Calu3 (cell line): ENCODE measurements around the gene CYSTM1. TPM values are rescaled to one million over a fixed set of nuclear protein-coding genes. Genes with fewer than 3 reads are reported as not detected.

ENCODE experiments used
- BruUV-seq: library from RNA; stranded (reverse); fragments of 400-500 nt; replicated peaks from 2 replicates; lab custom pipeline; 2021; lab: Mats Ljungman, UMichigan
- CTCF ChIA-PET: fragments of 300-600 bp; sonication (Branson Sonifier 250); formaldehyde crosslinking; loops from one replicate; lab custom pipeline; 2022; ENCODE audit warnings: antibody characterized with exemption; lab: Charles Lee
- DNase-seq: peaks from one replicate; pipeline ENCODE4 v3.0.0; 2022
- H3K27ac Mint-ChIP-seq: one replicate; pipeline ENCODE4 v1.8.0; 2022; ENCODE audit warnings: mixed read lengths; ENCODE audit not compliant: unreplicated experiment
- H3K27me3 Mint-ChIP-seq: one replicate; pipeline ENCODE4 v1.8.0; 2022; ENCODE audit warnings: mixed read lengths; ENCODE audit not compliant: unreplicated experiment
- H3K36me3 Mint-ChIP-seq: one replicate; pipeline ENCODE4 v1.8.0; 2022; ENCODE audit warnings: mild to moderate bottlenecking, moderate library complexity, mixed read lengths; ENCODE audit not compliant: insufficient read depth, unreplicated experiment
- H3K4me1 Mint-ChIP-seq: one replicate; pipeline ENCODE4 v1.8.0; 2022; ENCODE audit warnings: mild to moderate bottlenecking, low read depth, mixed read lengths; ENCODE audit not compliant: unreplicated experiment
- H3K4me3 Mint-ChIP-seq: one replicate; pipeline ENCODE4 v1.8.0; 2022; ENCODE audit warnings: mild to moderate bottlenecking, low read depth, moderate library complexity, mixed read lengths; ENCODE audit not compliant: unreplicated experiment
- H3K9me3 Mint-ChIP-seq: one replicate; pipeline ENCODE4 v1.8.0; 2022; ENCODE audit warnings: low read depth, mixed read lengths; ENCODE audit not compliant: unreplicated experiment
- intact Hi-C: fragments of 100-400 bp; cut with micrococcal nuclease; formaldehyde crosslinking; loops from one replicate; pipeline ENCODE4 v1.10.0; 2022; ENCODE audit not compliant: unreplicated experiment
- total RNA-seq: library from RNA; stranded (reverse); gene quantifications from 2 replicates; pipeline ENCODE4 v1.2.3, GENCODE V29; 2022
- TF ChIP-seq, protein P1 (sequence below): fragments of 200-600 bp; IDR thresholded peaks from one replicate; pipeline ENCODE4 v1.8.0; 2022; ENCODE audit warnings: antibody characterized with exemption; ENCODE audit not compliant: unreplicated experiment

The CYSTM1 gene
- total RNA-seq, 1 experiment from 2014 or later = 198 TPM

DNA sequence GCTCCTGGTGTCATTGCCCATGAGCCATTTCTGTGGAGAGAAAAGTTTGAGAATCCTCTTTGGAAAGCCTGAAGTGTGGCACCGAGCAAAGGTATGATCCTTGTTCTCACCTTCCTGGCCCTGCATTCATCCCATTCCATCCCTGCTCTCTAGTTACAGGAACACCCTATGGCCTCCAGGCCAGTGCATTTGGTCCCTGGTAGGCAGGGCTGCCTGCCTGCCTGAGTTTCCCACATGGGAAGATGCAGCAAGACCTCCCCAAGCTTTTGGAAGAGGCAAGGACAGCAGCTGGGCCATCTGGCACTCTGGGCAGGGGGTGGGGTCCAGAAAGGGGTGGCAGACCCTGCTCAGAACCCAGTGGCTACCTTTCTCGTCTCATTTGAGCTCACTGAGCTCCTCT is 24.8 kb upstream of the CYSTM1 start:
- no TSS peak for BruUV-seq
- Mint-ChIP-seq H3K4me1 (peaks cover 15% of the 10 kb centered on the region), H3K4me3 (no peak overlapping the region), H3K36me3 (no peaks in the 10 kb centered on the region), H3K27me3 (peaks cover 20% of the 10 kb centered on the region), H3K27ac (no peak overlapping the region), H3K9me3 (no peaks in the 10 kb centered on the region)
- CTCF ChIA-PET = interaction anchor here (1.1 kb wide), 1 partner anchor 15 kb away, joined by 3 read pairs; no protein-coding TSS in a partner anchor
- intact Hi-C loops = no loop called here
- TF ChIP-seq, protein P1, sequence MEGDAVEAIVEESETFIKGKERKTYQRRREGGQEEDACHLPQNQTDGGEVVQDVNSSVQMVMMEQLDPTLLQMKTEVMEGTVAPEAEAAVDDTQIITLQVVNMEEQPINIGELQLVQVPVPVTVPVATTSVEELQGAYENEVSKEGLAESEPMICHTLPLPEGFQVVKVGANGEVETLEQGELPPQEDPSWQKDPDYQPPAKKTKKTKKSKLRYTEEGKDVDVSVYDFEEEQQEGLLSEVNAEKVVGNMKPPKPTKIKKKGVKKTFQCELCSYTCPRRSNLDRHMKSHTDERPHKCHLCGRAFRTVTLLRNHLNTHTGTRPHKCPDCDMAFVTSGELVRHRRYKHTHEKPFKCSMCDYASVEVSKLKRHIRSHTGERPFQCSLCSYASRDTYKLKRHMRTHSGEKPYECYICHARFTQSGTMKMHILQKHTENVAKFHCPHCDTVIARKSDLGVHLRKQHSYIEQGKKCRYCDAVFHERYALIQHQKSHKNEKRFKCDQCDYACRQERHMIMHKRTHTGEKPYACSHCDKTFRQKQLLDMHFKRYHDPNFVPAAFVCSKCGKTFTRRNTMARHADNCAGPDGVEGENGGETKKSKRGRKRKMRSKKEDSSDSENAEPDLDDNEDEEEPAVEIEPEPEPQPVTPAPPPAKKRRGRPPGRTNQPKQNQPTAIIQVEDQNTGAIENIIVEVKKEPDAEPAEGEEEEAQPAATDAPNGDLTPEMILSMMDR = no peak
- no peak for DNase-seq

DNA sequence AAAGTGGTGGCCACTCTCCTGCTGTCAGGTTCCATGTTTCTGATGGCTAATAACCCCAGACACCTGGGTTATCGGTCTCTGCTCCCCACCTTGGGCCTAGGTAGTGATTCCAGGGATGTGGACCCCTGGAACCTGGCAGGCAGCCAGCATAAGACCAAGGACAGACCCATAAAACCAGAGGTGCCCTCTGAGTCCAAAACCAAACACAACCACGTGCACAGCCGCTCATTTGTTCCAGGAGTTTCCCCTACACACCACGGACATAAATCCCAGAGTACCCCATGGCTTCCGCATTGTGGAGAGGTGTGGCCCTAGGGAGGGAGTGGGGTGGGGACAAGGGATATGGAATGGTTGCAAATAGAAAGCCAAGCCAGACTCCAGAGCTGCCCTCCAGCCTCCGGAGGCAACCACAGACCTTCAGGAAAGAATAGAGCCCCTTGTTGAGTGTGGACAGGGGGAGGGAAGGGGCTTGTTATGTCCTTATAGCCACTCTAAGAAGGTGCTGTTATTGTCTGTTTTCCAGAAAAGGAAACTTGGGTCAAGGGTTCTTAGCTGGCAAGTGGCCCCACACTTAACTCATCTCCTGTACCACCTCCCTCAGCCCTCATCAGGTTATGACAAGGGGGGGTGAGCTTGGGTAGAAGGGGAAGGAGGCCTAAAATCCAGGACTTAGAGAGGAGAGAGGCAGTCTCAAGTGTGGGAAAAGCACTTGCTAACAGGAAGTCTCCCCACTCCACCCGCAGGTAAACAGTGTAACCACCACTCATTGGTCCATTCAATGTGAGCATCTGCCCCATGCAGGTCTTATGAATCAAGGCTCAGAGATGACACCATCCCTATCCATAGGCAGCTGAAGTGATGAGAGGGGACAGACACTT is 23.6 kb upstream of the CYSTM1 start:
- DNase-seq = no peak
- H3K9me3 Mint-ChIP-seq = no peaks in the 10 kb centered on the region
- H3K4me3 Mint-ChIP-seq = no peak overlapping the region
- no peak overlapping the region for H3K27ac Mint-ChIP-seq
- intact Hi-C loops = no loop called here
- TF ChIP-seq, protein P1 = no peak
- CTCF ChIA-PET = interaction anchor here (1.2 kb wide), 1 partner anchor 76 kb away, joined by 3 read pairs; no protein-coding TSS in a partner anchor
- H3K4me1 Mint-ChIP-seq = peaks cover 8% of the 10 kb centered on the region
- no TSS peak for BruUV-seq
- H3K36me3 Mint-ChIP-seq = no peaks in the 10 kb centered on the region
- peaks cover 9% of the 10 kb centered on the region for H3K27me3 Mint-ChIP-seq

DNA sequence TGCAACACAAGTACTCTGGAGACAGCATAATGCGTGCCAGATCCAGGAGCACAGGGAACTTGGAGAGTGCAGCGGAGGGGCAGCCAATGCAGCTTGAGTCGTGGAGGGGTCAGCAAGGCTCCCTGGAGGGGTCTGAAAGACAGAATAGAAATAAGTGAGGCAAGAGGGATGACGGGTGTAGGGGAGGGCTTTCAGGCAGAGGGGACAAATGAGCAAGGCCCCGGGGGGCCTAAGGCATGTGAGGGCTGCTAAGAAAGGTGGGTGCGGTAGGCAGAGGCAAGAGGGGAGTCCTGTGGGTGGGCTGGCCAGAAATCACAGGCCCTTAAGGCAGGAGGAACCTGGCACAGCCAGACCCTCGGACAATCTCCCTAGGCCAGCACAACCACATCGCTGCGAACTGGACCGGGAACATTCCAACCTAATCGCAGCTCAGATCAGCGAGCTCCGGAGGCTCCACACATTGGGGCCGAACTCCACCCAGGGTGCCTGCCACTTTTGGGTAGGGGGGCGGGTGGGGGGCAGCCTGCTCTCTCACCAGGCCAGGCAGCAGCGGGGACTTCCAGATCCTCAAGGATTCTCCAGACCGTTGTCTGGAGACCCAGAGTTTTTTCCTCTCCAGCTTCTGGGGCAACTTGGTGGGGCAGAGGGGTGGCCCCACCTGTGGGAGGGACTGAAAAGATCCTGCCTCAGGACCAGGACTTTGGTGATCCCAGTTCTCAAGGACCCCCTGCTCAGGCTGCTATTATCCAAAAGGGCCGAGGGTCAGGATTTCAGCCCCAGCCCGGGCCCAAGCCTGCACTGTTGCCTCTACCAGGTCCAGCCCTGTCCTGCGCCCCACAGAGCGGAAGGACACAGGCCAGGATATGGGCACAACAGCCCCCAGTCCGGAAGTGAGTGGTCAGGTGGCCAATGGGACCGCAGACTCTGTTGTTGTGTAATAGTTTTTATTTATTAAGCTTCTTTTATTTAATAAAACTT is 22.7 kb upstream of the CYSTM1 start:
- TF ChIP-seq, protein P1 = no peak
- no peaks in the 10 kb centered on the region for H3K9me3 Mint-ChIP-seq
- CTCF ChIA-PET = interaction anchor here (0.6 to 1.2 kb wide), 2 partner anchors 69 to 77 kb away, joined by 3 to 5 read pairs; no protein-coding TSS in a partner anchor
- BruUV-seq = no TSS peak
- intact Hi-C loops = no loop called here
- peaks cover 4% of the 10 kb centered on the region for H3K27me3 Mint-ChIP-seq
- no peak overlapping the region for H3K4me3 Mint-ChIP-seq
- no peak overlapping the region for H3K27ac Mint-ChIP-seq
- no peak for DNase-seq
- H3K4me1 Mint-ChIP-seq = peaks cover 8% of the 10 kb centered on the region
- peaks cover 5% of the 10 kb centered on the region for H3K36me3 Mint-ChIP-seq

DNA sequence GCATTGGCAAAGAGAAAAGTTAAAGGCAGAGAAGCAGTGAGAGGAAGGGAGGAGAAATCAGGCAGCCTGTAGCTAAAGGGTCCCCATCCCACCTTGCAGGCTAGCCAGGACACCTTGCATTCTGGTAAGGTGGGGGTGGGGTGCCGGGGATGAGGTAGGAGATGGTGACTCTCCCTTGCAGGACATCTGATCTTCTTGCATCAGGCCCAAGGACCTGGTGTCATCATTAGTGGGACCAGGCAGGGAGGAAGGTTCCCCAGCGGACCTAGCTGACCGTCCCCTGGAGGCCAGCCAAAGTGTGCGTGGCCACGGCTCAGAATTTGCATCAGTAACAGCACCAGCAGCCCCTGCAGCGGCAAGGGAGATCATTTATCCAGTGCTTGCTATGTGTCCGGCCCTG is 21.7 kb upstream of the CYSTM1 start:
- no peak for DNase-seq
- intact Hi-C loops = no loop called here
- no peak overlapping the region for H3K4me3 Mint-ChIP-seq
- peaks cover 6% of the 10 kb centered on the region for H3K36me3 Mint-ChIP-seq
- no peak overlapping the region for H3K27ac Mint-ChIP-seq
- no peaks in the 10 kb centered on the region for H3K9me3 Mint-ChIP-seq
- H3K4me1 Mint-ChIP-seq = peaks cover 8% of the 10 kb centered on the region
- no peaks in the 10 kb centered on the region for H3K27me3 Mint-ChIP-seq
- CTCF ChIA-PET = no interaction called here
- BruUV-seq = no TSS peak
- TF ChIP-seq, protein P1 = no peak
